Epithelial cell of proximal tubule (primary cell): ENCODE data around the gene CADM2. TPM values are rescaled to one million over a fixed set of nuclear protein-coding genes. Genes with fewer than 3 reads are reported as not detected.

Experiments
- DNase-seq: peaks from one replicate; pipeline ENCODE4 v3.0.0-alpha.2; 2011; ENCODE audit warnings: low read depth
- H3K4me3 ChIP-seq: 2 replicates; pipeline ENCODE4 v1.5.1; 2011; ENCODE audit warnings: low read depth, mild to moderate bottlenecking, low read length
- total RNA-seq: library from RNA; depleted of rRNA; stranded (reverse); fragments of >200 nt; gene quantifications from 2 replicates; pipeline ENCODE4 v1.2.3, GENCODE V29; 2015
- TF ChIP-seq, protein P1 (sequence below): conservative IDR thresholded peaks from 2 replicates; pipeline ENCODE4 v1.5.1; 2012; ENCODE audit warnings: low read depth, mild to moderate bottlenecking, low read length

Gene CADM2
- total RNA-seq, 1 donor from 2014 or later: not detected

GRCh38 chr3:85652360-85652759 lies 693.6 kb downstream of the CADM2 start:
- H3K4me3 ChIP-seq: no peak overlapping the region
- DNase-seq: no peak
- TF ChIP-seq, protein P1, sequence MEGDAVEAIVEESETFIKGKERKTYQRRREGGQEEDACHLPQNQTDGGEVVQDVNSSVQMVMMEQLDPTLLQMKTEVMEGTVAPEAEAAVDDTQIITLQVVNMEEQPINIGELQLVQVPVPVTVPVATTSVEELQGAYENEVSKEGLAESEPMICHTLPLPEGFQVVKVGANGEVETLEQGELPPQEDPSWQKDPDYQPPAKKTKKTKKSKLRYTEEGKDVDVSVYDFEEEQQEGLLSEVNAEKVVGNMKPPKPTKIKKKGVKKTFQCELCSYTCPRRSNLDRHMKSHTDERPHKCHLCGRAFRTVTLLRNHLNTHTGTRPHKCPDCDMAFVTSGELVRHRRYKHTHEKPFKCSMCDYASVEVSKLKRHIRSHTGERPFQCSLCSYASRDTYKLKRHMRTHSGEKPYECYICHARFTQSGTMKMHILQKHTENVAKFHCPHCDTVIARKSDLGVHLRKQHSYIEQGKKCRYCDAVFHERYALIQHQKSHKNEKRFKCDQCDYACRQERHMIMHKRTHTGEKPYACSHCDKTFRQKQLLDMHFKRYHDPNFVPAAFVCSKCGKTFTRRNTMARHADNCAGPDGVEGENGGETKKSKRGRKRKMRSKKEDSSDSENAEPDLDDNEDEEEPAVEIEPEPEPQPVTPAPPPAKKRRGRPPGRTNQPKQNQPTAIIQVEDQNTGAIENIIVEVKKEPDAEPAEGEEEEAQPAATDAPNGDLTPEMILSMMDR: no peak

GRCh38 chr3:85660451-85660850 lies 701.7 kb downstream of the CADM2 start:
- no peak overlapping the region for H3K4me3 ChIP-seq
- DNase-seq: no peak
- TF ChIP-seq, protein P1: no peak

- TF ChIP-seq, protein P1: no peak
- no peak for DNase-seq
- no peak overlapping the region for H3K4me3 ChIP-seq
These were observed 703.7 kb downstream of the CADM2 start for GRCh38 chr3:85662462-85662861.

- no peak for DNase-seq
- TF ChIP-seq, protein P1: no peak
- H3K4me3 ChIP-seq: no peak overlapping the region
These were observed 709.0 kb downstream of the CADM2 start for GRCh38 chr3:85667744-85668143.

- H3K4me3 ChIP-seq: no peak overlapping the region
- TF ChIP-seq, protein P1: no peak
- DNase-seq: no peak
These were observed 711.9 kb downstream of the CADM2 start for GRCh38 chr3:85670634-85671205.

DNA sequence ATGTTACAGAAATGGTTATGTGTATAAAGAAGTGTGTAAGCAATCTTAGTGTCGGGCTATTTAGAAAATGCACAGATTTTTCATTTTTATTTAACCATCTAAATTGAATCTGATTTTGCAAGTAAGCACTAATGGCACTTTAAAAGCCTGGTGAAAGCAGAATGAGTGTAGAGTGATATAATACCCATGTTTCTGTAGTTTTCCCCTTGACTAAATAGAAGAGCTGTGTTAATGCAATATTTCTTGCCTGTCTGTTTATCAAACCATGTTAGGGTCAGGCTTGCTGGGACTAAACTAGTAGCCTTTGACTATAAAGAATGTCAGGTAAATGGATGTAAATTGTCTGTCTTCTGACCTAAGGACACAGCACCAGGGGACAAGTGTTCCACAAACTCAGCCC lies 714.0 kb downstream of the CADM2 start:
- no peak overlapping the region for H3K4me3 ChIP-seq
- no peak for DNase-seq
- TF ChIP-seq, protein P1: no peak

DNA sequence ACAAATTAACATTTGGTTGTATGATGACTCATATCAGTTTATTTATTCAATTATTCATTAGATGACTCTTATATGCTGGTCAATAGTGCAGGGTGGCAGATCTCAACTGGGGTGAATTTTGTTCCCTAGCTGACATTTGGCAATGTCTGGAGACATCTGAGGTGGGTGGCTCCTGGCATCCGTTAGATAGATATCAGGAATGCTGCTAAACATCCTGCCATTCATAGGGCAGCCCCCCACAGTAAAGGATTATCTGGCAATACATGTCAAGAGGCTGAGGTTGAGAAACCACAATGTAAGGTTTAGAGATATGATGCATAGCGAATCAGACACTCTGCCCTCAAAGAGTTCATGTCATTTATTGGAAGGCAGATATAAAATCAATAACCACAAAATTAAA lies 719.9 kb downstream of the CADM2 start:
- no peak for DNase-seq
- TF ChIP-seq, protein P1: no peak
- no peak overlapping the region for H3K4me3 ChIP-seq
